Panc1 (cell line): ENCODE results near the gene CKS1B.

Source experiments
- CTCF ChIP-seq: fragments of 450-650 bp; IDR thresholded peaks from 2 replicates; pipeline ENCODE4 v1.5.1; 2017; ENCODE audit warnings: mild to moderate bottlenecking
- POLR2AphosphoS5 ChIP-seq: IDR thresholded peaks from 2 replicates; pipeline ENCODE4 v1.6.1; 2012; ENCODE audit warnings: mild to moderate bottlenecking, low read depth, low read length, moderate library complexity
- REST ChIP-seq, 2 experiments: IDR thresholded peaks; 2 replicates each; pipeline ENCODE4 v1.6.1; 2011 to 2012; ENCODE audit warnings: low read depth in 2 of 2, control low read depth in 1 of 2, low read length in 1 of 2, mild to moderate bottlenecking in 1 of 2, moderate library complexity in 1 of 2; ENCODE audit not compliant: insufficient read depth in 1 of 2
- SIN3A ChIP-seq: IDR thresholded peaks from 2 replicates; pipeline ENCODE4 v1.6.1; 2012; ENCODE audit warnings: low read depth, mild to moderate bottlenecking, low read length, moderate library complexity, borderline replicate concordance; ENCODE audit not compliant: insufficient read depth
- TCF7L2 ChIP-seq: IDR thresholded peaks from 2 replicates; pipeline ENCODE4 v1.6.1; 2011; ENCODE audit warnings: mild to moderate bottlenecking, low read depth, low read length, inconsistent platforms

DNA sequence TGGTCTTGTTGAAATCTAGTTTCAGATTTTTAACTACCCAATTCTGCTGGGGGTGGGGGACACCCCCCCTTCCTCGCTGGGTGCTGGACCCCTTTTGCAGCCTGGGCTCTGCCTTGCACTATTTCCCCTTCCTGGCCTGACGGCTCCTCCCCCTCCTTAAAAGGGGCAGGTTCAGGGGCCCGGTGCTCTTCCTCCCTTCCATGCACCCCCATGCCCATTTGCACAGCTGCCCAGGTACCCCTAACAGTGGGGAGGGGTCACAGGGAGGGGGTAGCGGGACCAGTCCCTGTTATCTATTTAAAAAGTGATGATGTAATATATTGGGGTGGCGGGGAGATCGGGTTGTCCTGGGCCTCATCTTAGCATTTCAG lies 43.5 kb downstream of the CKS1B start:
- TF ChIP-seq TCF7L2 (no peak), CTCF (no peak), POLR2AphosphoS5 (no peak; the same call in 1 of the 2 replicates), REST (IDR thresholded peaks at IDR 0.05; ENCODE audit: insufficient read depth in 1 of 2, low read depth in 2 of 2, low read length in 1 of 2) (no peak), SIN3A (no peak)
